Measurements from ENCODE around the gene NT5DC4.

The NT5DC4 gene

GRCh38 chr2:112720785-112721184 is at the start of gene NT5DC4:
Gene NT5DC4, plus strand, starts transcription at chr2:112721020. Its CDS starts 60 bp downstream, at chr2:112721080.
- no peak for DNase-seq

- DNase-seq, result no peak
These were observed 49.0 kb upstream of the NT5DC4 start for GRCh38 chr2:112671801-112672200.

GRCh38 chr2:112673008-112673407 is 47.8 kb upstream of the NT5DC4 start:
- DNase-seq, result no peak

- no peak for DNase-seq
These were observed 46.6 kb upstream of the NT5DC4 start for GRCh38 chr2:112674229-112674628.

- DNase-seq, result no peak
These were observed 41.3 kb upstream of the NT5DC4 start for GRCh38 chr2:112679484-112679883.

- DNase-seq, result no peak
These were observed 40.1 kb upstream of the NT5DC4 start for GRCh38 chr2:112680666-112681101.

GRCh38 chr2:112682101-112682500 is 38.7 kb upstream of the NT5DC4 start:
- no peak for DNase-seq

- DNase-seq, result no peak
These were observed 37.0 kb upstream of the NT5DC4 start for GRCh38 chr2:112683550-112684414.

GRCh38 chr2:112684415-112684775 is 36.4 kb upstream of the NT5DC4 start:
- DNase-seq, result no peak

GRCh38 chr2:112685271-112685884 is 35.4 kb upstream of the NT5DC4 start:
- DNase-seq, result no peak

- no peak for DNase-seq
These were observed 34.2 kb upstream of the NT5DC4 start for GRCh38 chr2:112686348-112687217.

GRCh38 chr2:112687522-112687921 is 33.3 kb upstream of the NT5DC4 start:
- DNase-seq, result no peak

- DNase-seq, result no peak
These were observed 32.5 kb upstream of the NT5DC4 start for GRCh38 chr2:112688086-112688880.

GRCh38 chr2:112690853-112691401 is 29.9 kb upstream of the NT5DC4 start:
- DNase-seq, result no peak

- DNase-seq, result no peak
These were observed 28.9 kb upstream of the NT5DC4 start for GRCh38 chr2:112691881-112692281.

GRCh38 chr2:112692495-112692911 is 28.3 kb upstream of the NT5DC4 start:
- no peak for DNase-seq

- DNase-seq, result no peak
These were observed 27.9 kb upstream of the NT5DC4 start for GRCh38 chr2:112692918-112693317.

GRCh38 chr2:112693596-112693995 is 27.2 kb upstream of the NT5DC4 start:
- DNase-seq, result no peak

- DNase-seq, result no peak
These were observed 26.6 kb upstream of the NT5DC4 start for GRCh38 chr2:112694182-112694581.

- DNase-seq, result no peak
These were observed 21.8 kb upstream of the NT5DC4 start for GRCh38 chr2:112698834-112699515.

GRCh38 chr2:112699984-112700667 is 20.7 kb upstream of the NT5DC4 start:
- DNase-seq, result no peak

Data from NCI-H187 treated with DMSO at 0.1 percent for 48 hours (cell line).